Natural killer cell (primary cell): ENCODE data around the gene ANTKMT. TPM values are rescaled to one million over a fixed set of nuclear protein-coding genes. Genes with fewer than 3 reads are reported as not detected.

Source experiments
- ATAC-seq, 3 donors: fragments of 150-1000 bp in 2 of 3; fragments of 200-7000 bp in 1 of 3; cut with Tn5 transposase; 1 replicate in 1 of 3; 2 replicates in 2 of 3; pipeline ENCODE4 v1.10.0; 2021; ENCODE audit warnings: mild to moderate bottlenecking in 2 of 3, moderate library complexity in 2 of 3
- DNase-seq, 2 donors: peaks; one replicate each; pipeline versions ENCODE4 v3.0.0 to v3.0.0-alpha.2; 2013 to 2021; ENCODE audit warnings: mixed read lengths in 1 of 2
- H3K27ac ChIP-seq: one replicate; pipeline ENCODE4 v1.5.1; 2013; ENCODE audit warnings: mild to moderate bottlenecking, low read length
- H3K27me3 ChIP-seq: one replicate; pipeline ENCODE4 v1.6.1; 2013; ENCODE audit warnings: low read length; ENCODE audit not compliant: control insufficient read depth, insufficient read depth
- H3K36me3 ChIP-seq: one replicate; pipeline ENCODE4 v1.6.1; 2013; ENCODE audit warnings: low read length; ENCODE audit not compliant: control insufficient read depth, insufficient read depth
- H3K4me1 ChIP-seq: one replicate; pipeline ENCODE4 v1.6.1; 2013; ENCODE audit warnings: low read length; ENCODE audit not compliant: control insufficient read depth, insufficient read depth
- H3K4me3 ChIP-seq: one replicate; pipeline ENCODE4 v1.5.1; 2013; ENCODE audit warnings: low read length
- H3K9me3 ChIP-seq: one replicate; pipeline ENCODE4 v1.6.1; 2013; ENCODE audit warnings: low read length; ENCODE audit not compliant: control insufficient read depth, insufficient read depth
- H3K27ac Mint-ChIP-seq, 2 donors: one replicate each; pipeline ENCODE4 v1.8.0; 2022; ENCODE audit warnings: mild to moderate bottlenecking in 2 of 2, mixed read lengths in 2 of 2, moderate library complexity in 1 of 2
- H3K27me3 Mint-ChIP-seq, 2 donors: one replicate each; pipeline ENCODE4 v1.8.0; 2022; ENCODE audit warnings: low read depth in 2 of 2, mixed read lengths in 2 of 2
- H3K36me3 Mint-ChIP-seq: one replicate; pipeline ENCODE4 v1.8.0; 2022; ENCODE audit warnings: mixed read lengths
- H3K4me1 Mint-ChIP-seq, 2 donors: one replicate each; pipeline ENCODE4 v1.8.0; 2022; ENCODE audit warnings: mixed read lengths in 2 of 2
- H3K4me3 Mint-ChIP-seq: one replicate; pipeline ENCODE4 v1.8.0; 2022; ENCODE audit warnings: mild to moderate bottlenecking, moderate library complexity, mixed read lengths
- H3K9me3 Mint-ChIP-seq, 2 donors: one replicate each; pipeline ENCODE4 v1.8.0; 2022; ENCODE audit warnings: mixed read lengths in 2 of 2
- CTCF ChIP-seq: fragments of 200-600 bp; IDR thresholded peaks from one replicate; pipeline ENCODE4 v1.8.0; 2022; ENCODE audit warnings: antibody characterized with exemption
- WGBS: methylation state at CpG from one replicate; pipeline ENCODE4 v1.1.7; 2013; ENCODE audit warnings: missing lambda C conversion rate; ENCODE audit not compliant: insufficient coverage; 5-methylcytosine and 5-hydroxymethylcytosine counted together
- intact Hi-C: fragments of 100-400 bp; cut with micrococcal nuclease; formaldehyde crosslinking; loops from one replicate; pipeline ENCODE4 v1.14.2; 2022
- total RNA-seq, 4 donors: library from RNA; stranded (reverse); fragments of 120-200 nt in 1 of 4; gene quantifications; one replicate each; pipeline versions ENCODE4 v1.2.3 to v1.2.4, GENCODE V29; 2013 to 2022

ANTKMT gene
- total RNA-seq, 3 donors from 2014 or later (not counting 1 experiment from before 2014, with no cell fraction given), result 33.7 to 39.0 (median 37.7) TPM

DNA sequence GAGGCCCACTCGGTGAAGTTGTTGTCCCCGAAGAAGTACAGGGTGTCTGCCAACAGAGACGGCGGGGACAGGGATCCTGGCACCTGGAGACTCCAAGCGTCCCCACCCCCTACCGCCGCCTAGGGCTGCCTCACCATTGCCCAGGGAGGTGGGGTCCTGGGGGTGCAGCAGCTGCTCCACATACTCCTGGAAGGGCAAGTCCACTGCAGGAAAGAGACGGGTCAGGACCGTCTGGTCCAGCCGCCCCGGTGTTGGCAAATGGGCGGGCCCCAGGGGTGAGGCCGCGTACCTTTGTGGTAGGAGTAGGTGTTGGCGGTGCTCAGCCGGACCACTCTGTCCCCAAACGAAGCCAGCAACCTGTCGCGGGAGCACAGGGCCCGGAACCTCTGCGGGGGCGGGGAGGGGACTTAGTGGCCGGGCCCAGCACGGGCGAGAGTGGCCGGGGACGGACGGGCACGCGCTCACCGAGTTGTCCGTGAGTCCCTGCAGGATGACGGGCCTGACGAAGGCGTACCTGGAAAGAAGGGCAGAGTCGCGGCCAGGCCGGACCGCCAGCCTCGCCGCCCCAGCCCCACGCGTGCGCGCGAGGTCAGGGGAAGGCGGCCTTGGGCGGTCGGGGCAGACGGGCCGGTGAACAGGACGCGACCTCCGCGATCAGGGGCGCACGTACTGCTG, 37.4 kb upstream of the ANTKMT start:
- 29% methylated on average over 57 of the region's 57 CpGs for WGBS
- Mint-ChIP-seq H3K27me3 (no peaks in the 10 kb centered on the region), H3K27ac (peak overlapping the region; percentile 11 to 85), H3K4me1 (peaks cover 0 to 35% of the 10 kb centered on the region in 2 donors), H3K4me3 (peak overlapping the region; percentile 70), H3K36me3 (no peaks in the 10 kb centered on the region), H3K9me3 (no peaks in the 10 kb centered on the region)
- Histone ChIP-seq H3K4me1 (peaks cover 60% of the 10 kb centered on the region), H3K27me3 (no peaks in the 10 kb centered on the region), H3K36me3 (peaks cover 21% of the 10 kb centered on the region), H3K9me3 (no peaks in the 10 kb centered on the region), H3K27ac (peak overlapping the region; percentile 35), H3K4me3 (peak overlapping the region; percentile 26)
- DNase-seq (no peak), ATAC-seq (no peak)
- intact Hi-C loops, result no loop called here
- TF ChIP-seq CTCF, result no peak

DNA sequence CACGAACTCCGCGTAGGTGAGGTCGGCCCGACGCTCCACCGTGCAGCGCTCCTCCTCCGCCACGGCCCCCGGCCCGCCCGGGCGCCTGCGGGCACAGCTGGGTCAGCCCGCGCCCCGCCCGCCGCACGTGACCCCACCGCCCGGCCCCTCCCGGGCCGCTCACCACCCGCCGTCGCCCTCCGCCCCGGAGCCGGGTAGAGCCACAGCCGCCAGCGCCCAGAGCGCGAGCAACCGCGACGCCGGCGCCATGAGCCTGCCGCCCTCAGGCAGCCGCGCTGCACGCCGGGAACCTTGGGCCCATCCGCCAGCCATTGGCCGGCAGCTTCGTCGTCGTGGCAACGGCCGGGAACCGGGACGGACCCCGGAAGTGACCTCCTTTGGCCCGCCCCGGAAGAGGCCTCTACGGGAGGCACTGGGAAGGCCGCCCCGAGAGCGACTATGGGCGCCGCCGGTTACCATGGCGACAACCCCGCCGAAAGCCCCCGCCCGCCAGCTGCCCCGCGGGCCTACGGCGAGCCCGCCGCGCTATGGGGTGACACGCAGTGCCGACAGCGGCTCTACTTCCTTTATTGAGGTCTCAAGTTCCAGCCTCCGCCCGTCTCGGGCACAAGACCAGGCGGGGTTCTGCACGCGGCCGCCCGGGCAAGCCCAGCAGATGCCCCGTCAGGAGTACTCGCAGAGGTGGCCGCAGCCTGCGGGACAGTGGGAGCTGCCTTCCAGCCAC, 36.7 kb upstream of the ANTKMT start, which contains the start of gene JMJD8:
JMJD8 (minus strand) TSS at position 264 of the 724 bp plus-strand sequence; CDS start at position 249, 15 bp downstream.
- Histone ChIP-seq H3K4me1 (peaks cover 60% of the 10 kb centered on the region), H3K4me3 (peak within 1 kb of the TSS; percentile 54), H3K27me3 (no peaks in the 10 kb centered on the region), H3K36me3 (peaks cover 21% of the 10 kb centered on the region), H3K27ac (peak within 1 kb of the TSS; percentile 82), H3K9me3 (no peaks in the 10 kb centered on the region)
- ATAC-seq, result peak; percentile 60 to 77 (median 74)
- intact Hi-C loops, result no loop called here
- 2% methylated on average over 91 of the region's 91 CpGs for WGBS
- Mint-ChIP-seq H3K27me3 (no peaks in the 10 kb centered on the region), H3K27ac (peak within 1 kb of the TSS; percentile 78 to 85), H3K9me3 (no peaks in the 10 kb centered on the region), H3K4me1 (peaks cover 0 to 31% of the 10 kb centered on the region in 2 donors), H3K36me3 (no peaks in the 10 kb centered on the region), H3K4me3 (peak within 1 kb of the TSS; percentile 83)
- DNase-seq, result peak; percentile 94 to 97
- TF ChIP-seq CTCF, result no peak

DNA sequence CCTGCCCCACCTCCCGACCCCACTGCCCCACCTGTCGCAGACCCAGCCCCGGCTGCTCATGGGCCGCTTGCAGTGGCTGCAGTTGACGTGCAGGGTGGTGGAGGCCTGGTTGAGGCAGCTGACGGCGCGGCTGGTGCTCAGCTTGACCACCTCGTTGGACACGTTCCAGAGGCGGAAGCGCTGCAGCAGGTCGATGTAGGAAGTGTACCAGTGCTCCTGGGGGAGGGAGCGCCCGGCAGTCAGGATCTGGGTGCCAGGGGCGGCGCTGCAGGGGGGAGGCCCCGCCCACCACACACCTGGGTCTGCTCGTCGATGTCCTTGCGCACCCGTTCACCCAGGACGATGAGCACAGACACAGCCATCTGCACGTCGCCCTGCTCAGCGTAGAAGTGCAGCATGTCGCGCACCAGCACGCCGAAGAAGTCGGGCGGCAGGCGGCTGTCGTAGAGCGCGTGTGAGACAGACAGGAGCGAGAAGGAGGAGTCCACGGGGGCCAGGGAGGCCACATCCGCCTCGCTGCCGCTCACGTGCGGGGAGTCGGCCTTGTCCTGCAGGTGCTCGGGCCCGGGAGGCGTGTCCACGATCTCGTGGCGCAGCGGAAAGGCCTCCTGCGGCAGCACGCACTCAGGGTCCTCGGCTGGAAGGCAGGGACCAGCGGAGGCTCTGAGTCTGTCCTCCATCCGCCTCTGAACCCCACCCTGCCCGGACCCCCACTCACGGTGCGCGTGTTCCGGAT, 35.8 kb upstream of the ANTKMT start:
- Mint-ChIP-seq H3K27ac (peak overlapping the region; percentile 78 to 85), H3K36me3 (no peaks in the 10 kb centered on the region), H3K4me3 (no peak overlapping the region), H3K9me3 (no peaks in the 10 kb centered on the region), H3K4me1 (peaks cover 2 to 33% of the 10 kb centered on the region in 2 donors), H3K27me3 (no peaks in the 10 kb centered on the region)
- H3K36me3 ChIP-seq, result peaks cover 21% of the 10 kb centered on the region
- no peaks in the 10 kb centered on the region for H3K9me3 ChIP-seq
- 96% methylated on average over 61 of the region's 61 CpGs for WGBS
- H3K27ac ChIP-seq, result peak overlapping the region; percentile 82
- peaks cover 61% of the 10 kb centered on the region for H3K4me1 ChIP-seq
- H3K4me3 ChIP-seq, result no peak overlapping the region
- no peak for ATAC-seq
- intact Hi-C loops, result no loop called here
- H3K27me3 ChIP-seq, result no peaks in the 10 kb centered on the region
- DNase-seq, result no peak
- TF ChIP-seq CTCF, result no peak
